HEK293 (cell line): ENCODE results near the gene KRTAP10-1.

Source experiments
- CTCF ChIP-seq: fragments of 450-650 bp; formaldehyde crosslinking; IDR thresholded peaks from 2 replicates; pipeline ENCODE4 v1.5.1; 2016; ENCODE audit warnings: missing biosample characterization, missing genetic modification characterization
- PRDM10 ChIP-seq: fragments of 450-650 bp; formaldehyde crosslinking; IDR thresholded peaks from 2 replicates; pipeline ENCODE4 v1.5.1; 2016; ENCODE audit warnings: missing biosample characterization, missing genetic modification characterization
- SALL2 ChIP-seq: fragments of 450-650 bp; formaldehyde crosslinking; IDR thresholded peaks from 2 replicates; pipeline ENCODE4 v1.5.0; 2017; ENCODE audit warnings: missing biosample characterization, mild to moderate bottlenecking, missing genetic modification characterization, borderline replicate concordance
- TCF7L2 ChIP-seq: IDR thresholded peaks from 2 replicates; pipeline ENCODE4 v1.6.1; 2011; ENCODE audit warnings: low read depth, mild to moderate bottlenecking, inconsistent platforms, low read length, moderate library complexity, borderline replicate concordance
- ZBTB8A ChIP-seq: fragments of 450-650 bp; formaldehyde crosslinking; IDR thresholded peaks from 2 replicates; pipeline ENCODE4 v1.5.1; 2016; ENCODE audit warnings: missing biosample characterization, missing genetic modification characterization
- ZNF10 ChIP-seq: fragments of 450-650 bp; formaldehyde crosslinking; IDR thresholded peaks from 2 replicates; pipeline ENCODE4 v1.5.1; 2017; ENCODE audit warnings: missing biosample characterization, missing genetic modification characterization
- ZNF175 ChIP-seq: fragments of 450-650 bp; formaldehyde crosslinking; IDR thresholded peaks from 2 replicates; pipeline ENCODE4 v1.5.1; 2016; ENCODE audit warnings: missing biosample characterization, missing genetic modification characterization
- ZNF274 ChIP-seq, 2 experiments: fragments of 200-500 bp in 1 of 2; fragments of 450-650 bp in 1 of 2; sonication (Bioruptor generic) in 1 of 2; formaldehyde crosslinking in 1 of 2; IDR thresholded peaks; 2 replicates each; pipeline versions ENCODE4 v1.5.1 to v1.6.1; 2014 to 2016; ENCODE audit warnings: borderline replicate concordance in 1 of 2, inconsistent platforms in 1 of 2, low read length in 1 of 2, missing biosample characterization in 1 of 2, missing genetic modification characterization in 1 of 2
- ZNF549 ChIP-seq: fragments of 450-650 bp; IDR thresholded peaks from 2 replicates; pipeline ENCODE4 v1.5.1; 2018; ENCODE audit warnings: missing biosample characterization, missing genetic modification characterization, mild to moderate bottlenecking, inconsistent platforms, moderate library complexity
- ZNF707 ChIP-seq: fragments of 450-650 bp; formaldehyde crosslinking; IDR thresholded peaks from 2 replicates; pipeline ENCODE4 v1.5.1; 2016; ENCODE audit warnings: missing biosample characterization, missing genetic modification characterization
- ZNF76 ChIP-seq: fragments of 450-650 bp; formaldehyde crosslinking; IDR thresholded peaks from 2 replicates; pipeline ENCODE4; 2016; ENCODE audit warnings: low read depth, missing biosample characterization, missing genetic modification characterization, borderline replicate concordance
- TF ChIP-seq, protein P1 (sequence below): fragments of 450-650 bp; formaldehyde crosslinking; IDR thresholded peaks from 2 replicates; pipeline ENCODE4 v1.5.1; 2016; ENCODE audit warnings: missing biosample characterization, missing genetic modification characterization

GRCh38 chr21:44523567-44524413 is 16.2 kb downstream of the KRTAP10-1 start:
- TF ChIP-seq ZNF274 (IDR thresholded peaks at IDR 0.05; ENCODE audit: low read length): no peak
- no peak for TF ChIP-seq ZNF274 (tag by site-specific recombination; IDR thresholded peaks at IDR 0.05; ENCODE audit: borderline replicate concordance)
- TF ChIP-seq ZNF76: no peak
- TF ChIP-seq CTCF (tag by site-specific recombination): no peak
- TF ChIP-seq, protein P1, sequence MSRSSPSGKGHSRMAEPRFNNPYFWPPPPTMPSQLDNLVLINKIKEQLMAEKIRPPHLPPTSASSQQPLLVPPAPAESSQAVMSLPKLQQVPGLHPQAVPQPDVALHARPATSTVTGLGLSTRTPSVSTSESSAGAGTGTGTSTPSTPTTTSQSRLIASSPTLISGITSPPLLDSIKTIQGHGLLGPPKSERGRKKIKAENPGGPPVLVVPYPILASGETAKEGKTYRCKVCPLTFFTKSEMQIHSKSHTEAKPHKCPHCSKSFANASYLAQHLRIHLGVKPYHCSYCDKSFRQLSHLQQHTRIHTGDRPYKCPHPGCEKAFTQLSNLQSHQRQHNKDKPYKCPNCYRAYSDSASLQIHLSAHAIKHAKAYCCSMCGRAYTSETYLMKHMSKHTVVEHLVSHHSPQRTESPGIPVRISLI (tag by site-specific recombination): no peak
- no peak for TF ChIP-seq ZNF549 (tag by site-specific recombination)
- no peak for TF ChIP-seq TCF7L2
- no peak for TF ChIP-seq ZNF10 (tag by site-specific recombination)
- TF ChIP-seq ZNF707 (tag by site-specific recombination): no peak
- TF ChIP-seq PRDM10 (tag by site-specific recombination): no peak
- no peak for TF ChIP-seq SALL2
- no peak for TF ChIP-seq ZNF175 (tag by site-specific recombination)
- no peak for TF ChIP-seq ZBTB8A (tag by site-specific recombination)
